ENCODE results near the gene SCMH1.

- TF ChIP-seq CTCF (IDR thresholded peaks at IDR 0.05) = no peak
- no peak for TF ChIP-seq POLR2AphosphoS5 (IDR thresholded peaks at IDR 0.05)
- no peak for TF ChIP-seq POLR2A (IDR thresholded peaks at IDR 0.05)
Observed at GRCh38 chr1:41072051-41072450, 170.1 kb downstream of the SCMH1 start.

All from breast epithelium (tissue), 3 donors.